ENCODE results near the gene IFT57.

Gene IFT57

DNA sequence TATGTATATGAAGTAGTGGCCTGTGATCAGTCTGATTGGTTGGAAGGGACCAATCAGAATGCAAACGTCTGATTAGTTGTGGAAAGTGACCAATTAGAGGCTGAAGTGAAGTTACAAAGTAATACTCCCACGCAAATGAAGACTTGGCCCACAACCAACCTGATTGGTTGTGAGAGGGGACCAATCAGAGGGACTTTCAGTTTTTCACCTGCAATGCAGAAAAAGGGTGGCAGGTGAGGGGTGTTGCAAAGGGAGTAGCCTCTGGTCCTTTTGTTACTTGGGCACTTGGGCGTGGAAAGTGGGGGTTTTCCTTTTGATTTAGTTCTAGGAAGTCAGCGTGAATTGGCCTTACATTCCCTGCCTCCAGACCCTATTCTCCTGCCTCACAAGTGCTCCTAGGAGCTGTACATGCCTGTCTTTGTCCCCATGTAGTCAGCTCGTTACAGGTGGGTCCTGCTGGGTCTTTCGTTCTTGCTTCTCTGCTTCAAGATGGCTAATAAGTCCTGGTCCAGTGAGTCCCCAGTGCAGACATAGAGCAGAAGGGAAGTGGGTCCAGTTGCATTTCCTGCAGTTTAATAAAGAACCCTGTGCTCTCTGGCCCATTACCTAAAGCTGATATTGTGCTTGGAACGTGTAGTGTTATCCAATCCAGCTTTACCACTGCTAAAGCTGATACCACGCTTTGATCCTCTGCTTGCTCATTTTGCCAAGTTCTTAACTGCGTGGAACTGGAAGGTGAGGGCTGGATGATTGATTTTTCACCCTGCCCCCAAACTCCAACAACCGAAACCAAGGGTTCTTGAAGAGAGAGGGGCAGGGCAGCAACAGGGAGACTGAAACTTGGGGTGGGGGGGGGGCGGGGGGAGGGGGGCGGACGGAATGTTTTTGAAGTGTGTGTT is 85.4 kb downstream of the IFT57 start:
- no peaks in the 10 kb centered on the region for H3K9me3 ChIP-seq
- no peaks in the 10 kb centered on the region for H3K36me3 ChIP-seq
- H3K4me1 ChIP-seq, result peaks cover 0 to 10% (median 0%) of the 10 kb centered on the region in 4 donors
- TF ChIP-seq, protein P1, sequence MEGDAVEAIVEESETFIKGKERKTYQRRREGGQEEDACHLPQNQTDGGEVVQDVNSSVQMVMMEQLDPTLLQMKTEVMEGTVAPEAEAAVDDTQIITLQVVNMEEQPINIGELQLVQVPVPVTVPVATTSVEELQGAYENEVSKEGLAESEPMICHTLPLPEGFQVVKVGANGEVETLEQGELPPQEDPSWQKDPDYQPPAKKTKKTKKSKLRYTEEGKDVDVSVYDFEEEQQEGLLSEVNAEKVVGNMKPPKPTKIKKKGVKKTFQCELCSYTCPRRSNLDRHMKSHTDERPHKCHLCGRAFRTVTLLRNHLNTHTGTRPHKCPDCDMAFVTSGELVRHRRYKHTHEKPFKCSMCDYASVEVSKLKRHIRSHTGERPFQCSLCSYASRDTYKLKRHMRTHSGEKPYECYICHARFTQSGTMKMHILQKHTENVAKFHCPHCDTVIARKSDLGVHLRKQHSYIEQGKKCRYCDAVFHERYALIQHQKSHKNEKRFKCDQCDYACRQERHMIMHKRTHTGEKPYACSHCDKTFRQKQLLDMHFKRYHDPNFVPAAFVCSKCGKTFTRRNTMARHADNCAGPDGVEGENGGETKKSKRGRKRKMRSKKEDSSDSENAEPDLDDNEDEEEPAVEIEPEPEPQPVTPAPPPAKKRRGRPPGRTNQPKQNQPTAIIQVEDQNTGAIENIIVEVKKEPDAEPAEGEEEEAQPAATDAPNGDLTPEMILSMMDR (IDR thresholded peaks at IDR 0.05), result no peak
- DNase-seq, result no peak
- no peaks in the 10 kb centered on the region for H3K27me3 ChIP-seq
- no peak overlapping the region for H3K4me3 ChIP-seq
- intact Hi-C loops (cut with DNase I; ENCODE audit: low total_unique reads), result no loop called here
- H3K27ac ChIP-seq, result no peak overlapping the region

DNA sequence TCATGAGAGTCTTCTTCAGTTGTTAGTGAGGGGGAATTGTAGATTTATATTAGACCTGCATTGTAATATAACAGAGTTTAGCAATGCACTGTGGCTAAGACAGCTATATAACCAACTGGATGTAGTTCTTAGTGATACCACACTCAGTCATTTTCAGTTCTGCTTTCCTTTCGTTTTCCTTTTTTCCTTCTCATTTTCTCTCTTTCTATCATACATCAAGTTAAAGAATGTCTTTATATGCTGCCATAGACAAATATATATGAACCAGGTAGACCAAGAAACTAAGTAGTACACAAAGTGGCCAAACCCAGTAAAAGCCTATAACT is 87.7 kb downstream of the IFT57 start:
- H3K27me3 ChIP-seq, result no peaks in the 10 kb centered on the region
- TF ChIP-seq, protein P1 (IDR thresholded peaks at IDR 0.05), result no peak
- H3K4me3 ChIP-seq, result no peak overlapping the region
- intact Hi-C loops (cut with DNase I; ENCODE audit: low total_unique reads), result no loop called here
- H3K27ac ChIP-seq, result no peak overlapping the region
- no peaks in the 10 kb centered on the region for H3K36me3 ChIP-seq
- H3K4me1 ChIP-seq, result peaks cover 0 to 22% (median 3%) of the 10 kb centered on the region in 4 donors
- no peaks in the 10 kb centered on the region for H3K9me3 ChIP-seq
- DNase-seq, result no peak

DNA sequence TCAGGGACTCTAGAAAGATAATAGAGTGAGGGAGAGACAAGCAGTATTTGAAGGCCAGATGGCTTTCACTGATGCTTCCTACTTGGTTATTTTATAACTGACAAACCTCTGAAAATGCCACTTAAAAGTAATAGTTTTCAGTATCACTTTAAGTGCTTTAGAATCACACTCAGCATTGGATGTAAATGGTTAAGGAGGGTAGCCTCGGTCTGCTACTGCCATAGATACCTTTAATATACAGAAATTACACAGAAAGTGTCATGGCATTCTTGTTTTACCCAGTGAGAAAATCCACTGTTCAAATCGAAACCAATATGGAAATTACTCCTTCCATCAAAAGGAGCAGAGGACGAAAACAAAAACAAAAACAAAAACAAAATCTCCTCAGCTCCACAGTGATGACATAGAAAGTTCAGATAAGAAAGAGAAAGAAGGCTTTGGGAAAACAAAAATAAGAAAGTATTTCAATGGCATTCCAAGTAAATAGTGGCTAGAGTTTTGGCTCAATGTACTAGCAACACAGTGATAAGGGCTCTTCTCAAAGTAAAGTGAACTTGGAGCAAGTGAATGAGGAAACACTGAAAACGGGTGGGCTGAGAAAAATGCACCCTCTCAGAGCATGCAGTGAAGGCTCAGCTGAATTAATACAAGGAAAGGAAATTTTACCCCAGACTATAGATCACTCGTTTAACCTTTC is 88.2 kb downstream of the IFT57 start:
- Histone ChIP-seq H3K9me3 (no peaks in the 10 kb centered on the region), H3K27ac (no peak overlapping the region), H3K36me3 (no peaks in the 10 kb centered on the region), H3K4me3 (no peak overlapping the region), H3K27me3 (no peaks in the 10 kb centered on the region), H3K4me1 (peaks cover 0 to 22% (median 3%) of the 10 kb centered on the region in 4 donors)
- TF ChIP-seq, protein P1 (IDR thresholded peaks at IDR 0.05), result no peak
- intact Hi-C loops (cut with DNase I; ENCODE audit: low total_unique reads), result no loop called here
- DNase-seq, result no peak

DNA sequence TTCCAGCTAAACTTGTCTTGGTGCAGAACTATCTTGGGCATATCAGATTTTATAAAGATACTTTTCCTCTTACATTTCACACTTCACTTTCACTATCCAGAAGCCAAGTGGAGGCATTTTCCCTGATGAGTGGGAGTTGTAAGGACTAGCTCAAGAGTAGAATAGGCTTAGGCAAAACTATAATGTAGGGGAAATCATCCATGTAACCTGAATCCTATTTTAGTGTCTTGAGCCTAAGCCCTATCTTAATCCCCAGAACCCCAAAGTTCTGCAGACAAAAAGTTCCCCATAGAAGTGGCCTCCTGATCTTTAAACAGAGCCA is 89.2 kb downstream of the IFT57 start:
- DNase-seq, result no peak

DNA sequence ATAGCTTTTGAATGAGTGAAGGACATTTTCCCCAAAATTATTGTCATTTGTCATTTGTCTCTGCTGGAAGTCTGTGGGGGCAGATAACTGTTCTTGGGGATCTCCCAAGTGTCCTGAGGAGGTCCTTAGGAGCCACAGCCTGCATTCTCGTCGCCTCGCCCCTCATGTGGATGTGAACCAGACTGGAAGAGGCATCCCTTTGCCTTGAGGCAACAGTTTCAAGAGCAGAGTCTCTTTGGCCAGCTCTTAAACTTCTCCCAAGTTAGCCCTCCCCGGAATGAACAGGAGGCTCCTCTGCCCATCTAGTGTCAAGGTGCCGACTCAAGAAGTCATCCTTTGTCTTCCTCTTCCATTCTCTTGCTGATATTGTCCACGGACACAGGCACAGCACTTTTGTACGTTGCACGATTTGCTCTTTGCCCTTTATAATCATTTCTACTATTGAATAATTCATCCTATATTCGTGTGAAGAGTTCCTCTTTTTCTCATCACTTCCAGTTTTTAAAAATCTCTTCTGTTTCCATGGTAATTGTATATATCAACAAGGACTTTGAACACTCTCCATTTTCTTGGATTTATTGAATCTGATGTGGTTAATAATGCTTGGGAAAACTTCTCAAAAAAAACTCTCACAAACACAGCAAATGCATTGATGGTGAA is 90.6 kb downstream of the IFT57 start:
- no peaks in the 10 kb centered on the region for H3K27me3 ChIP-seq
- TF ChIP-seq, protein P1 (IDR thresholded peaks at IDR 0.05), result no peak
- peaks cover 0 to 22% (median 3%) of the 10 kb centered on the region in 4 donors for H3K4me1 ChIP-seq
- intact Hi-C loops (cut with DNase I; ENCODE audit: low total_unique reads), result no loop called here
- H3K27ac ChIP-seq, result no peak overlapping the region
- no peak overlapping the region for H3K4me3 ChIP-seq
- DNase-seq, result no peak
- no peaks in the 10 kb centered on the region for H3K9me3 ChIP-seq
- H3K36me3 ChIP-seq, result no peaks in the 10 kb centered on the region

More for the DNA sequence above, 89.2 kb downstream of the IFT57 start:
- H3K4me3 ChIP-seq, result no peak overlapping the region
- no peaks in the 10 kb centered on the region for H3K36me3 ChIP-seq
- TF ChIP-seq, protein P1 (IDR thresholded peaks at IDR 0.05), result no peak
- intact Hi-C loops (cut with DNase I; ENCODE audit: low total_unique reads), result no loop called here
- no peaks in the 10 kb centered on the region for H3K27me3 ChIP-seq
- H3K27ac ChIP-seq, result no peak overlapping the region
- peaks cover 0 to 22% (median 3%) of the 10 kb centered on the region in 4 donors for H3K4me1 ChIP-seq
- no peaks in the 10 kb centered on the region for H3K9me3 ChIP-seq

All from tibial artery (tissue), 4 donors.